ENCODE results near the gene PARD3B. TPM values are rescaled to one million over a fixed set of nuclear protein-coding genes. Genes with fewer than 3 reads are reported as not detected.

PARD3B gene
- total and polyA plus RNA-seq, 2 of the 8 experiments (the other 6 are each of a cell fraction or from before 2014, with no cell fraction given): 1.2 to 5.7 TPM

DNA sequence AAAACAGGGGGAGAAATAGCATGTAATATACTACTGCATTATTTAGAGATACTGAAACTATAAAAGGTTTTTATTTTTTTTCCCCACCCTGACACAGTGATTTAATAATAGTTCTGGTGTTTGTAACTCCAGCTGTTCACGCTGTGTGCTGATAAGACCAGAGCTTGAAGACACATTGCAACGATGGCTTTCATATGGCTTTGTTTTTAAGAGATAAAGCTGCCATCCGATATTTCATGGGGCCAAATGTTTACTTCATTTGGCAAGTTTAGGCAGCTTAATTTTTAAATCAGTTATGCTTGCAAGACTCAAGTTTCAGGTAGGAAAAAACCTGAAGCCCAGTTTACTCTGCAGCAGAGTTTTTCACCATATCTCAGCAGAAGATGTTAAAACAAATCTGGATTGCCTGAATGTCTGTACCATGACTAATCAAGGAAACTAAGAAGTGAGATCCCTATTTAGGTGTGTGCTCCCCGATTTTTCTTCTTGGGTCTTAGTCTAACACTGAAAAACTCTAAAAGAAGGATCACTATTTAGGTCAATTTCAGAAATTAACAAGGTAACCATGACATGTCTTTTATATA is 508.6 kb downstream of the PARD3B start:
- no peaks in the 10 kb centered on the region for H3K27me3 ChIP-seq (replicated peaks in 1 of 4; ENCODE audit: control insufficient read depth in 3 of 4, extremely low read depth in 1 of 4, insufficient read depth in 3 of 4, low read length in 3 of 4)
- TF ChIP-seq CHD1 (IDR thresholded peaks at IDR 0.05; ENCODE audit: low read depth, low read length) (no peak), SIRT6 (IDR thresholded peaks at IDR 0.05; ENCODE audit: low read length) (no peak), SAP30 (IDR thresholded peaks at IDR 0.05; ENCODE audit: insufficient read depth, insufficient replicate concordance, low read length) (no peak), TEAD4 (IDR thresholded peaks at IDR 0.05; ENCODE audit: low read depth, low read length) (no peak), POLR2AphosphoS5 (IDR thresholded peaks at IDR 0.05; ENCODE audit: low read depth, low read length) (no peak), CTBP2 (IDR thresholded peaks at IDR 0.05; ENCODE audit: borderline replicate concordance, insufficient read depth, insufficient read length, low read length) (no peak), TAF1 (IDR thresholded peaks at IDR 0.05; ENCODE audit: low read depth, low read length) (no peak), EGR1 (IDR thresholded peaks at IDR 0.05; ENCODE audit: borderline replicate concordance, low read depth, low read length) (no peak)
- TF ChIP-seq, protein P1, sequence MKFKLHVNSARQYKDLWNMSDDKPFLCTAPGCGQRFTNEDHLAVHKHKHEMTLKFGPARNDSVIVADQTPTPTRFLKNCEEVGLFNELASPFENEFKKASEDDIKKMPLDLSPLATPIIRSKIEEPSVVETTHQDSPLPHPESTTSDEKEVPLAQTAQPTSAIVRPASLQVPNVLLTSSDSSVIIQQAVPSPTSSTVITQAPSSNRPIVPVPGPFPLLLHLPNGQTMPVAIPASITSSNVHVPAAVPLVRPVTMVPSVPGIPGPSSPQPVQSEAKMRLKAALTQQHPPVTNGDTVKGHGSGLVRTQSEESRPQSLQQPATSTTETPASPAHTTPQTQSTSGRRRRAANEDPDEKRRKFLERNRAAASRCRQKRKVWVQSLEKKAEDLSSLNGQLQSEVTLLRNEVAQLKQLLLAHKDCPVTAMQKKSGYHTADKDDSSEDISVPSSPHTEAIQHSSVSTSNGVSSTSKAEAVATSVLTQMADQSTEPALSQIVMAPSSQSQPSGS (IDR thresholded peaks at IDR 0.05; ENCODE audit: low read length): no peak
- TF ChIP-seq, protein P2, sequence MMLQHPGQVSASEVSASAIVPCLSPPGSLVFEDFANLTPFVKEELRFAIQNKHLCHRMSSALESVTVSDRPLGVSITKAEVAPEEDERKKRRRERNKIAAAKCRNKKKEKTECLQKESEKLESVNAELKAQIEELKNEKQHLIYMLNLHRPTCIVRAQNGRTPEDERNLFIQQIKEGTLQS (IDR thresholded peaks at IDR 0.05; ENCODE audit: insufficient read depth, low read depth, low read length): no peak
- H4K8ac ChIP-seq (ENCODE audit: extremely low read depth, insufficient read depth, low read length): no peak overlapping the region
- DNase-seq (ENCODE audit: low read depth in 1 of 2, low spot score in 2 of 2) (no peak), FAIRE-seq (no peak)
- CTCF ChIA-PET (ENCODE audit: partially characterized antibody): no interaction called here
- H3K9me3 ChIP-seq (ENCODE audit: insufficient read depth in 2 of 2, low read depth in 1 of 2, low read length in 1 of 2): peaks cover 0 to 7% of the 10 kb centered on the region in 2 experiments; a peak in 2 of 4 replicates
- no peaks in the 10 kb centered on the region for H3K79me1 ChIP-seq (ENCODE audit: low read depth, low read length)
- H2BK20ac ChIP-seq (ENCODE audit: low read length): no peak overlapping the region
- no peak overlapping the region for H2BK120ac ChIP-seq (replicated peaks; ENCODE audit: low read depth, low read length)
- 0 out of 8 replicates have a peak, but pooled peaks cover 0 to 4% (median 0%) of the 10 kb centered on the region in 4 experiments for H3K36me3 ChIP-seq (ENCODE audit: control insufficient read depth in 2 of 4, insufficient read depth in 4 of 4, low read length in 3 of 4)
- H3K4ac ChIP-seq (replicated peaks; ENCODE audit: insufficient read length, low read depth, low read length): no peak overlapping the region
- no peak overlapping the region for H3K9ac ChIP-seq (replicated peaks in 1 of 4; ENCODE audit: extremely low read depth in 1 of 4, low read depth in 3 of 4, low read length in 3 of 4)
- H3K56ac ChIP-seq (replicated peaks; ENCODE audit: insufficient read length, low read depth, low read length): no peak overlapping the region
- no peak overlapping the region for H2BK5ac ChIP-seq (ENCODE audit: low read depth, low read length)
- H3K4me2 ChIP-seq (ENCODE audit: insufficient read depth in 1 of 2, low read depth in 2 of 2, low read length in 2 of 2): no peak overlapping the region
- no peak overlapping the region for H3K18ac ChIP-seq (ENCODE audit: extremely low read depth, low read length)
- H3K4me1 ChIP-seq (replicated peaks in 1 of 4; ENCODE audit: control insufficient read depth in 3 of 4, insufficient read depth in 4 of 4, low read length in 3 of 4): peaks cover 0 to 3% (median 1%) of the 10 kb centered on the region in 4 experiments; a peak in 1 of 7 replicates
- H2AK5ac ChIP-seq (ENCODE audit: low read depth, low read length): no peak overlapping the region
- H4K5ac ChIP-seq (ENCODE audit: insufficient read length, low read depth, low read length): no peak overlapping the region
- no peaks in the 10 kb centered on the region for H4K20me1 ChIP-seq (replicated peaks in 1 of 2; ENCODE audit: control insufficient read depth in 1 of 2, insufficient read depth in 2 of 2, low read length in 2 of 2)
- no peak overlapping the region for H3K27ac ChIP-seq (ENCODE audit: low read depth, low read length)
- POLR2A ChIA-PET (ENCODE audit: partially characterized antibody): no interaction called here
- 92% methylated on average over 4 of the region's 4 CpGs; no CpG with 5 or more reads in 1 of the 2 experiments for WGBS, 2 experiments (ENCODE audit: extremely low coverage in 1 of 2, insufficient coverage in 1 of 2, insufficient read length in 1 of 2, insufficient replicate concordance in 2 of 2, low coverage in 1 of 2, low lambda C conversion rate in 2 of 2, missing lambda C conversion rate in 1 of 2)
- H3K79me2 ChIP-seq (ENCODE audit: control insufficient read depth in 1 of 2, insufficient read depth in 2 of 2, low read length in 2 of 2): no peaks in the 10 kb centered on the region
- H2BK12ac ChIP-seq (ENCODE audit: low read depth, low read length): no peak overlapping the region
- H3K23ac ChIP-seq (ENCODE audit: insufficient read length): no peak overlapping the region
- H4K91ac ChIP-seq (replicated peaks; ENCODE audit: insufficient read length, low read length): no peak overlapping the region
- H2BK15ac ChIP-seq (ENCODE audit: low read length): no peak overlapping the region
- no peak overlapping the region for H3K14ac ChIP-seq (ENCODE audit: insufficient read length)
- no peaks in the 10 kb centered on the region for H3K23me2 ChIP-seq (ENCODE audit: low read depth, low read length)
- H3K4me3 ChIP-seq (ENCODE audit: extremely low read depth in 1 of 4, insufficient read depth in 2 of 4, low read depth in 3 of 4, low read length in 4 of 4): no peak overlapping the region
- no peak overlapping the region for H2AFZ ChIP-seq (ENCODE audit: low read length)

Measured in H1 (cell line).